Measurements from ENCODE around the gene ATAD3C. TPM values are rescaled to one million over a fixed set of nuclear protein-coding genes. Genes with fewer than 3 reads are reported as not detected.

The ATAD3C gene
- polyA plus RNA-seq, 1 of the 3 experiments (the other 2 are of a cell fraction): 0.38 TPM

DNA sequence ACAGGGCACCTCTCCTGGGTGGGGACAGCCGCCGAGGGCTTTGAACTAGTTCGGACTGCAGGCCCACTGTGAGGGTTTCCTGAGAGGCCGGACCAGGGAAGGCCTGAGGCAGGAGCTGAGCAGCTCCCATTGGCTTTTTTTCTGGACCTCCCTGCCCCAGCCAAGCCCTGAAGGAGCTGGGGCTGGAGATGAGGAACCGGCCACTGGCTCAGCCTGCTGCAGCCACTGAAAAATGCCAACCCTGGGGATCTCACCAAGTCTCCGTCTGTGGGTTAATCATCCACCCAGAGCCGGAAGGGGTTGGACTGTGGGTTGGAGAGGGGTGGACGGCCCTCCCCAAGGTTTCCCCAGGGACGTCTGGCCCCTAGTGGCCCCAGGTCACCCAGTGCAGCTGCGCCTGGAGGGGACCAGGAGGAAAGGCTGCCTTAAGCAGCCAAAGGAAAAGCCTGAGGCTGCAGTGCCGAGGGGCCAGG lies 11.5 kb upstream of the ATAD3C start:
- Histone ChIP-seq H3F3A (replicated peaks; ENCODE audit: insufficient read depth) (no peaks in the 10 kb centered on the region), H3K9ac (no peak overlapping the region), H4K20me1 (ENCODE audit: insufficient read depth) (no peaks in the 10 kb centered on the region), H3K4me2 (no peak overlapping the region), H3K4me1 (ENCODE audit: control insufficient read depth in 1 of 2, insufficient read depth in 2 of 2, low read depth in 1 of 2, low read length in 1 of 2) (peaks cover 0 to 16% of the 10 kb centered on the region in 2 experiments; a peak in 1 of 4 replicates), H3K27me3 (ENCODE audit: insufficient read depth) (no peaks in the 10 kb centered on the region), H3K27ac (ENCODE audit: low read depth in 2 of 2, low read length in 1 of 2) (no peak overlapping the region), H3K79me2 (ENCODE audit: insufficient read depth) (no peaks in the 10 kb centered on the region), H2AFZ (ENCODE audit: low read depth) (no peak overlapping the region), H3K9me2 (no peaks in the 10 kb centered on the region), H3K4me3 (ENCODE audit: low read depth in 2 of 2, low read length in 1 of 2) (no peak overlapping the region), H3K9me3 (no peaks in the 10 kb centered on the region), H3K36me3 (replicated peaks in 1 of 2; ENCODE audit: control insufficient read depth in 1 of 2, insufficient read depth in 2 of 2, low read length in 1 of 2) (no peaks in the 10 kb centered on the region)
- DNase-seq: peak; percentile 19
- TF ChIP-seq EP300 (IDR thresholded peaks at IDR 0.05; ENCODE audit: borderline replicate concordance in 1 of 2, low read depth in 1 of 2, low read length in 1 of 2) (no peak), RXRA (IDR thresholded peaks at IDR 0.05; ENCODE audit: borderline replicate concordance, low read depth) (no peak), CHD2 (IDR thresholded peaks at IDR 0.05; ENCODE audit: low read length, partially characterized antibody) (no peak), RAD21 (IDR thresholded peaks at IDR 0.05; ENCODE audit: low read length) (no peak), SIN3A (IDR thresholded peaks at IDR 0.05; ENCODE audit: borderline replicate concordance, low read depth, low read length) (no peak), ELF1 (IDR thresholded peaks at IDR 0.05) (no peak), RFX5 (IDR thresholded peaks at IDR 0.05; ENCODE audit: low read length) (no peak), USF1 (IDR thresholded peaks at IDR 0.05; ENCODE audit: borderline replicate concordance, low read depth) (no peak), TAF1 (IDR thresholded peaks at IDR 0.05; ENCODE audit: borderline replicate concordance, low read depth, low read length) (no peak), RCOR1 (IDR thresholded peaks at IDR 0.05; ENCODE audit: low read length) (no peak), PBX3 (IDR thresholded peaks at IDR 0.05) (no peak), FOXJ3 (CRISPR knock-in tag; IDR thresholded peaks at IDR 0.05) (no peak)
- TF ChIP-seq, protein P1, sequence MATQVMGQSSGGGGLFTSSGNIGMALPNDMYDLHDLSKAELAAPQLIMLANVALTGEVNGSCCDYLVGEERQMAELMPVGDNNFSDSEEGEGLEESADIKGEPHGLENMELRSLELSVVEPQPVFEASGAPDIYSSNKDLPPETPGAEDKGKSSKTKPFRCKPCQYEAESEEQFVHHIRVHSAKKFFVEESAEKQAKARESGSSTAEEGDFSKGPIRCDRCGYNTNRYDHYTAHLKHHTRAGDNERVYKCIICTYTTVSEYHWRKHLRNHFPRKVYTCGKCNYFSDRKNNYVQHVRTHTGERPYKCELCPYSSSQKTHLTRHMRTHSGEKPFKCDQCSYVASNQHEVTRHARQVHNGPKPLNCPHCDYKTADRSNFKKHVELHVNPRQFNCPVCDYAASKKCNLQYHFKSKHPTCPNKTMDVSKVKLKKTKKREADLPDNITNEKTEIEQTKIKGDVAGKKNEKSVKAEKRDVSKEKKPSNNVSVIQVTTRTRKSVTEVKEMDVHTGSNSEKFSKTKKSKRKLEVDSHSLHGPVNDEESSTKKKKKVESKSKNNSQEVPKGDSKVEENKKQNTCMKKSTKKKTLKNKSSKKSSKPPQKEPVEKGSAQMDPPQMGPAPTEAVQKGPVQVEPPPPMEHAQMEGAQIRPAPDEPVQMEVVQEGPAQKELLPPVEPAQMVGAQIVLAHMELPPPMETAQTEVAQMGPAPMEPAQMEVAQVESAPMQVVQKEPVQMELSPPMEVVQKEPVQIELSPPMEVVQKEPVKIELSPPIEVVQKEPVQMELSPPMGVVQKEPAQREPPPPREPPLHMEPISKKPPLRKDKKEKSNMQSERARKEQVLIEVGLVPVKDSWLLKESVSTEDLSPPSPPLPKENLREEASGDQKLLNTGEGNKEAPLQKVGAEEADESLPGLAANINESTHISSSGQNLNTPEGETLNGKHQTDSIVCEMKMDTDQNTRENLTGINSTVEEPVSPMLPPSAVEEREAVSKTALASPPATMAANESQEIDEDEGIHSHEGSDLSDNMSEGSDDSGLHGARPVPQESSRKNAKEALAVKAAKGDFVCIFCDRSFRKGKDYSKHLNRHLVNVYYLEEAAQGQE (IDR thresholded peaks at IDR 0.05; ENCODE audit: low read depth, low read length): no peak
- TF ChIP-seq, protein P2, sequence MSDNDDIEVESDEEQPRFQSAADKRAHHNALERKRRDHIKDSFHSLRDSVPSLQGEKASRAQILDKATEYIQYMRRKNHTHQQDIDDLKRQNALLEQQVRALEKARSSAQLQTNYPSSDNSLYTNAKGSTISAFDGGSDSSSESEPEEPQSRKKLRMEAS (IDR thresholded peaks at IDR 0.05; ENCODE audit: low read depth): no peak
- WGBS (ENCODE audit: low lambda C conversion rate): 60% methylated on average over 6 of the region's 11 CpGs
- ChIA-PET CTCF (interaction anchor here (1.4 kb wide), 1 partner anchor 68 kb away, joined by 3 read pairs; no protein-coding TSS in a partner anchor), POLR2A (no interaction called here)

All from SK-N-SH (cell line).